Endothelial cell of umbilical vein (primary cell): Measurements from ENCODE around the gene PSAPL1. TPM values are rescaled to one million over a fixed set of nuclear protein-coding genes. Genes with fewer than 3 reads are reported as not detected.

Experiments
- BruUV-seq: library from RNA; stranded (reverse); fragments of 400-500 nt; replicated peaks from 2 replicates; lab custom pipeline; 2021; lab: Mats Ljungman, UMichigan
- CTCF ChIA-PET: fragments of 300-600, 350-600 bp; sonication (Branson Sonifier 250); formaldehyde crosslinking; loops from one replicate; lab custom pipeline; 2021; ENCODE audit warnings: antibody characterized with exemption, inconsistent platforms; lab: Charles Lee
- POLR2A ChIA-PET: fragments of 300-600, 350-600 bp; sonication (Branson Sonifier 250); formaldehyde crosslinking; loops from one replicate; lab custom pipeline; 2021; ENCODE audit warnings: antibody characterized with exemption, inconsistent platforms; lab: Charles Lee
- DNase-seq: peaks from one replicate; pipeline ENCODE4 v3.0.0-alpha.2; 2011; ENCODE audit warnings: low read depth, low spot score
- FAIRE-seq: peaks from 2 replicates; lab custom pipeline; 2011; peaks lifted over from hg19 to GRCh38; lab: Jason Lieb, UNC
- H2AFZ ChIP-seq: 2 replicates; pipeline ENCODE4 v1.6.0; 2012; ENCODE audit warnings: low read depth, low read length, control low read depth, inconsistent platforms
- H3K27ac ChIP-seq: 2 replicates; pipeline ENCODE4 v1.5.1; 2011; ENCODE audit warnings: low read depth, mild to moderate bottlenecking, control low read depth, low read length, moderate library complexity; ENCODE audit not compliant: insufficient read depth
- H3K27me3 ChIP-seq, 2 experiments: 2 replicates each; pipeline versions ENCODE4 v1.6.0 to v1.6.1; 2011; ENCODE audit warnings: low read length in 2 of 2, mixed read lengths in 1 of 2; ENCODE audit not compliant: control insufficient read depth in 2 of 2, insufficient read depth in 2 of 2
- H3K36me3 ChIP-seq, 2 experiments: 2 replicates in 1 of 2; 3 replicates in 1 of 2; pipeline ENCODE4 v1.5.1; 2011; ENCODE audit warnings: low read length in 2 of 2, mild to moderate bottlenecking in 1 of 2, moderate library complexity in 1 of 2; ENCODE audit not compliant: control insufficient read depth in 2 of 2, insufficient read depth in 2 of 2; ENCODE audit errors: extremely low read depth in 1 of 2
- H3K4me1 ChIP-seq: 3 replicates; pipeline ENCODE4 v1.5.1; 2011; ENCODE audit warnings: mild to moderate bottlenecking, low read length; ENCODE audit not compliant: control insufficient read depth, insufficient read depth; ENCODE audit errors: extremely low read depth
- H3K4me2 ChIP-seq: 2 replicates; pipeline ENCODE4 v1.6.1; 2011; ENCODE audit warnings: low read length, control low read depth, mixed read lengths; ENCODE audit not compliant: insufficient read depth
- H3K4me3 ChIP-seq, 3 experiments: fragments of 200-600 bp in 1 of 3; sonication (generic), shearing (Covaris generic) in 1 of 3; replicated peaks in 1 of 3; 2 replicates each; pipeline ENCODE4 v1.5.1; 2011 to 2016; ENCODE audit warnings: control low read depth in 3 of 3, low read length in 3 of 3, mild to moderate bottlenecking in 2 of 3, inconsistent platforms in 1 of 3, low read depth in 1 of 3, moderate library complexity in 1 of 3; ENCODE audit not compliant: insufficient read depth in 1 of 3
- H3K79me2 ChIP-seq: 2 replicates; pipeline ENCODE4 v1.6.0; 2012; ENCODE audit warnings: low read length, inconsistent platforms; ENCODE audit not compliant: control insufficient read depth, insufficient read depth
- H3K9ac ChIP-seq: replicated peaks from 2 replicates; pipeline ENCODE3; 2011; ENCODE audit warnings: low read length, control low read depth; ENCODE audit not compliant: insufficient read depth; ENCODE audit errors: extremely low read depth
- H3K9me1 ChIP-seq: replicated peaks from 3 replicates; pipeline ENCODE4 v1.6.0; 2011; ENCODE audit warnings: mild to moderate bottlenecking, low read length; ENCODE audit not compliant: control insufficient read depth, insufficient read depth; ENCODE audit errors: extremely low read depth
- H3K9me3 ChIP-seq: replicated peaks from 2 replicates; pipeline ENCODE4 v1.5.1; 2012; ENCODE audit warnings: low read length, inconsistent platforms; ENCODE audit not compliant: control insufficient read depth, insufficient read depth
- H4K20me1 ChIP-seq: replicated peaks from 2 replicates; pipeline ENCODE3; 2011; ENCODE audit warnings: mild to moderate bottlenecking, low read length; ENCODE audit not compliant: control insufficient read depth, insufficient read depth; ENCODE audit errors: extremely low read depth
- CTCF ChIP-seq, 2 donors: IDR thresholded peaks; 1 replicate in 1 of 2; 2 replicates in 1 of 2; pipeline ENCODE4 v1.5.1; 2011; ENCODE audit warnings: low read length in 2 of 2, mild to moderate bottlenecking in 2 of 2, moderate library complexity in 2 of 2, control low read depth in 1 of 2, inconsistent platforms in 1 of 2, low read depth in 1 of 2; ENCODE audit not compliant: insufficient read depth in 1 of 2; ENCODE audit errors: extremely low read depth in 1 of 2
- EZH2 ChIP-seq: IDR thresholded peaks from 2 replicates; pipeline ENCODE4 v1.6.1; 2012; ENCODE audit warnings: borderline replicate concordance, low read depth, mild to moderate bottlenecking, moderate library complexity, low read length, inconsistent platforms; ENCODE audit not compliant: severe bottlenecking
- FOS ChIP-seq: IDR thresholded peaks from 2 replicates; pipeline ENCODE4 v1.6.1; 2011; ENCODE audit warnings: mild to moderate bottlenecking, low read length, moderate library complexity, borderline replicate concordance; ENCODE audit not compliant: insufficient read depth
- GATA2 ChIP-seq: IDR thresholded peaks from 2 replicates; pipeline ENCODE4 v1.7.0; 2011; ENCODE audit warnings: low read depth, mild to moderate bottlenecking, moderate library complexity, mixed read lengths, low read length; ENCODE audit not compliant: insufficient read length, insufficient read depth
- JUN ChIP-seq: IDR thresholded peaks from 2 replicates; pipeline ENCODE4 v1.6.1; 2011; ENCODE audit warnings: borderline replicate concordance, low read depth; ENCODE audit not compliant: insufficient read length, insufficient read depth
- MAX ChIP-seq: IDR thresholded peaks from 2 replicates; pipeline ENCODE4 v1.6.1; 2011; ENCODE audit not compliant: insufficient read depth, insufficient read length
- MYC ChIP-seq: IDR thresholded peaks from one replicate; pipeline ENCODE4 v1.6.1; 2011; ENCODE audit warnings: mild to moderate bottlenecking, low read depth, low read length
- POLR2A ChIP-seq: IDR thresholded peaks from 2 replicates; pipeline ENCODE4 v1.6.1; 2012; ENCODE audit warnings: low read depth, mild to moderate bottlenecking, control low read depth, low read length
- POLR2AphosphoS5 ChIP-seq: IDR thresholded peaks from 2 replicates; pipeline ENCODE4 v1.6.1; 2012; ENCODE audit warnings: low read depth, mild to moderate bottlenecking, control low read depth, low read length, moderate library complexity; ENCODE audit not compliant: insufficient read depth
- dilution Hi-C: fragments of 300-500 bp; cut with MboI; formaldehyde crosslinking; loops from one replicate; pipeline ENCODE4 v1.15.0; 2019; ENCODE audit warnings: low sequenced_read_pairs; ENCODE audit not compliant: extremely low pct_ligation_motif_present
- intact Hi-C: fragments of 100-400 bp; cut with micrococcal nuclease; formaldehyde crosslinking; loops from one replicate; pipeline ENCODE4 v1.10.0; 2022
- polyA plus RNA-seq, 4 experiments: library from polyadenylated mRNA; depleted of rRNA in 3 of 4; stranded (reverse) in 3 of 4; unstranded in 1 of 4; fragments of >200 nt; gene quantifications; 2 replicates each; pipeline versions ENCODE4 v1.2.1 to v1.2.3, GENCODE V29; 2011 to 2012; ENCODE audit warnings: missing spikeins in 1 of 4
- total RNA-seq: library from RNA; stranded (reverse); gene quantifications from 2 replicates; pipeline ENCODE4 v1.2.3, GENCODE V29; 2021

Gene PSAPL1
- total and polyA plus RNA-seq, 2 donors (not counting 3 experiments of a cell fraction or from before 2014, with no cell fraction given): not detected

DNA sequence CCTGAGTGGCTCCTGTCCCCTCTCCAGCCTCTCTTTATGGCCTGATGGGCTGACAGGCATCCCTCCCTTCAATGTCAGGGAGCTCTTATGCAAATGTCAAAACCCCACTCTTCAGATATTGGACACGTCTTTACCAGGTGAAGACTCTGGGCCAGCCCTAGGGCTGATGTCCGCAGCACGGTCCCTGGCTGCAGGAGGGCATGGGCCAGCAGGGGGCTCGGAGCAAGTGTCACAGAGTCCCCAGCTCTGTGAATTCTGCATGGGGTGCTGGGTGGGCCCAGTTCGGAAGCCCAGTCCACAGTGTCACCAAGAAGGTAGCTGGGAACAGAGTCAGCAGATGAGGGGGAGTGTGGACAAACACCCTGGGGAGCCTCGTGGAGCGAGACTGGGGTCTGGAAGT, 39.6 kb upstream of the PSAPL1 start:
- H3K4me3 ChIP-seq: no peak overlapping the region
- no TSS peak for BruUV-seq
- dilution Hi-C loops (no loop called here), intact Hi-C loops (no loop called here)
- H3K4me1 ChIP-seq: no peaks in the 10 kb centered on the region
- H3K9me1 ChIP-seq: no peaks in the 10 kb centered on the region
- no peak overlapping the region for H3K9ac ChIP-seq
- H3K27ac ChIP-seq: no peak overlapping the region
- no peak overlapping the region for H2AFZ ChIP-seq
- DNase-seq: no peak
- no peaks in the 10 kb centered on the region for H3K36me3 ChIP-seq
- H4K20me1 ChIP-seq: no peaks in the 10 kb centered on the region
- H3K27me3 ChIP-seq: no peaks in the 10 kb centered on the region
- no peaks in the 10 kb centered on the region for H3K79me2 ChIP-seq
- FAIRE-seq: no peak
- no peak overlapping the region for H3K4me2 ChIP-seq
- H3K9me3 ChIP-seq: no peaks in the 10 kb centered on the region
- ChIA-PET CTCF (no interaction called here), POLR2A (no interaction called here)
- TF ChIP-seq JUN: no peak
- TF ChIP-seq MAX: no peak
- no peak for TF ChIP-seq GATA2
- no peak for TF ChIP-seq POLR2AphosphoS5
- TF ChIP-seq POLR2A: no peak
- TF ChIP-seq EZH2: no peak
- no peak for TF ChIP-seq MYC
- TF ChIP-seq CTCF (IDR thresholded peaks at IDR 0.05; ENCODE audit: extremely low read depth in 1 of 2, insufficient read depth in 1 of 2, low read depth in 1 of 2, low read length in 2 of 2): no peak
- TF ChIP-seq FOS: no peak
